Vagina (tissue), 2 donors: ENCODE data around the gene STAMBP. TPM values are rescaled to one million over a fixed set of nuclear protein-coding genes. Genes with fewer than 3 reads are reported as not detected.

Source experiments
- DNase-seq, 2 donors: peaks; one replicate each; pipeline ENCODE4 v3.0.0-alpha.2; 2017; ENCODE audit errors: extremely low spot score in 2 of 2
- H3K27ac ChIP-seq: fragments of 200-600 bp; sonication (generic); one replicate; pipeline ENCODE4 v1.5.1; 2019
- H3K27me3 ChIP-seq: fragments of 200-600 bp; sonication (generic); one replicate; pipeline ENCODE4 v1.5.1; 2019
- H3K36me3 ChIP-seq, 2 donors: fragments of 200-600 bp; sonication (generic); one replicate each; pipeline ENCODE4 v1.5.1; 2017 to 2019
- H3K4me1 ChIP-seq: fragments of 200-600 bp; sonication (generic); one replicate; pipeline ENCODE4 v1.5.1; 2019
- H3K4me3 ChIP-seq, 2 donors: fragments of 200-600 bp; sonication (generic); 1 replicate in 1 of 2; 2 replicates in 1 of 2; pipeline ENCODE4 v1.5.1; 2016 to 2019
- H3K9me3 ChIP-seq: fragments of 200-600 bp; sonication (generic); one replicate; pipeline ENCODE4 v1.5.1; 2019
- CTCF ChIP-seq, 3 experiments: fragments of 450-650 bp in 2 of 3; fragments of 200-600 bp in 1 of 3; sonication (generic) in 1 of 3; IDR thresholded peaks; one replicate each; pipeline ENCODE4 v1.5.1; 2017 to 2019; ENCODE audit warnings: antibody characterized with exemption in 3 of 3, mild to moderate bottlenecking in 2 of 3, moderate library complexity in 2 of 3
- POLR2A ChIP-seq, 2 donors: fragments of 450-650 bp; IDR thresholded peaks; one replicate each; pipeline ENCODE4 v1.6.1; 2017; ENCODE audit warnings: antibody characterized with exemption in 2 of 2, mild to moderate bottlenecking in 2 of 2, moderate library complexity in 2 of 2
- POLR2AphosphoS5 ChIP-seq, 2 donors: sonication (generic); formaldehyde crosslinking; IDR thresholded peaks; one replicate each; pipeline ENCODE4 v1.9.0; 2017; ENCODE audit warnings: antibody characterized with exemption in 2 of 2, mild to moderate bottlenecking in 2 of 2, low read depth in 1 of 2; ENCODE audit not compliant: insufficient read depth in 1 of 2
- intact Hi-C: fragments of 100-400 bp; cut with DNase I; formaldehyde crosslinking; loops from one replicate; pipeline ENCODE4 v1.15.1; 2023
- total RNA-seq: library from RNA; depleted of rRNA; stranded (reverse); fragments of >200 nt; gene quantifications from one replicate; pipeline ENCODE4 v1.2.3, GENCODE V29; 2016

STAMBP gene
- total RNA-seq, 1 donor from 2014 or later: 30.4 TPM

- DNase-seq: no peak
- intact Hi-C loops: no loop called here
- Histone ChIP-seq H3K4me1 (no peaks in the 10 kb centered on the region), H3K27me3 (no peaks in the 10 kb centered on the region), H3K27ac (no peak overlapping the region), H3K36me3 (peaks cover 0 to 81% of the 10 kb centered on the region in 2 donors), H3K4me3 (no peak overlapping the region), H3K9me3 (no peaks in the 10 kb centered on the region)
- TF ChIP-seq POLR2AphosphoS5 (IDR thresholded peaks at IDR 0.05; ENCODE audit: insufficient read depth in 1 of 2, low read depth in 1 of 2) (no peak), POLR2A (IDR thresholded peaks at IDR 0.05) (no peak), CTCF (IDR thresholded peaks at IDR 0.05) (no peak)
These were observed 22.5 kb downstream of the STAMBP start for GRCh38 chr2:73851274-73851673.

GRCh38 chr2:73852020-73852419 lies 23.3 kb downstream of the STAMBP start:
- TF ChIP-seq POLR2AphosphoS5 (IDR thresholded peaks at IDR 0.05; ENCODE audit: insufficient read depth in 1 of 2, low read depth in 1 of 2) (no peak), CTCF (IDR thresholded peaks at IDR 0.05) (no peak), POLR2A (IDR thresholded peaks at IDR 0.05) (no peak)
- no peaks in the 10 kb centered on the region for H3K9me3 ChIP-seq
- no peaks in the 10 kb centered on the region for H3K27me3 ChIP-seq
- H3K4me1 ChIP-seq: no peaks in the 10 kb centered on the region
- intact Hi-C loops: no loop called here
- DNase-seq: no peak
- H3K27ac ChIP-seq: no peak overlapping the region
- H3K4me3 ChIP-seq: no peak overlapping the region
- peaks cover 0 to 81% of the 10 kb centered on the region in 2 donors for H3K36me3 ChIP-seq

DNA sequence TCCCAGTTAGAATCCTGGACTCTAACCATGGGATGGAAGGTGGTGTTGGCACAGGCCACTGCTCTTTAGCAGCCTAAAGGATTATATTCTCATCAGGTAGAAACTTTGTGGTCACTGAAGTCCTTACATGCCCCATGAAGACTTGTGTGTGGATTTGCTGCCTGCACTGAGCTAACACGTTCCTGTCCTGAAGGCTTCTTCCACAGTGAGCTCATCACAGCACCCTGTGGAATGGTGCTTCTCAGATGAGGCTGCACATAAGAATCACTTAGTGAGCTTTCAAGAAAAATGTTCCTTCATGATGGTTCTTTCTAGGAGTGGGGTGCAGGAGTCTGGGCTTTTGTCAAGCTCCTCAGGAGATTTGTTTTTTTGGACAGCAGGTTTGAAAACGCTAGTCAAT lies 26.8 kb downstream of the STAMBP start:
- Histone ChIP-seq H3K27ac (no peak overlapping the region), H3K27me3 (no peaks in the 10 kb centered on the region), H3K36me3 (peaks cover 0 to 76% of the 10 kb centered on the region in 2 donors), H3K4me3 (no peak overlapping the region), H3K9me3 (no peaks in the 10 kb centered on the region), H3K4me1 (no peaks in the 10 kb centered on the region)
- DNase-seq: no peak
- intact Hi-C loops: no loop called here
- no peak for TF ChIP-seq POLR2A (IDR thresholded peaks at IDR 0.05)
- no peak for TF ChIP-seq CTCF (IDR thresholded peaks at IDR 0.05)
- no peak for TF ChIP-seq POLR2AphosphoS5 (IDR thresholded peaks at IDR 0.05; ENCODE audit: insufficient read depth in 1 of 2, low read depth in 1 of 2)

GRCh38 chr2:73856214-73856613 lies 27.5 kb downstream of the STAMBP start:
- H3K9me3 ChIP-seq: no peaks in the 10 kb centered on the region
- H3K27me3 ChIP-seq: no peaks in the 10 kb centered on the region
- H3K36me3 ChIP-seq: peaks cover 2 to 76% of the 10 kb centered on the region in 2 donors
- intact Hi-C loops: no loop called here
- no peak overlapping the region for H3K27ac ChIP-seq
- H3K4me1 ChIP-seq: no peaks in the 10 kb centered on the region
- DNase-seq: no peak
- no peak for TF ChIP-seq POLR2AphosphoS5 (IDR thresholded peaks at IDR 0.05; ENCODE audit: insufficient read depth in 1 of 2, low read depth in 1 of 2)
- no peak for TF ChIP-seq POLR2A (IDR thresholded peaks at IDR 0.05)
- no peak for TF ChIP-seq CTCF (IDR thresholded peaks at IDR 0.05)
- H3K4me3 ChIP-seq: no peak overlapping the region

DNA sequence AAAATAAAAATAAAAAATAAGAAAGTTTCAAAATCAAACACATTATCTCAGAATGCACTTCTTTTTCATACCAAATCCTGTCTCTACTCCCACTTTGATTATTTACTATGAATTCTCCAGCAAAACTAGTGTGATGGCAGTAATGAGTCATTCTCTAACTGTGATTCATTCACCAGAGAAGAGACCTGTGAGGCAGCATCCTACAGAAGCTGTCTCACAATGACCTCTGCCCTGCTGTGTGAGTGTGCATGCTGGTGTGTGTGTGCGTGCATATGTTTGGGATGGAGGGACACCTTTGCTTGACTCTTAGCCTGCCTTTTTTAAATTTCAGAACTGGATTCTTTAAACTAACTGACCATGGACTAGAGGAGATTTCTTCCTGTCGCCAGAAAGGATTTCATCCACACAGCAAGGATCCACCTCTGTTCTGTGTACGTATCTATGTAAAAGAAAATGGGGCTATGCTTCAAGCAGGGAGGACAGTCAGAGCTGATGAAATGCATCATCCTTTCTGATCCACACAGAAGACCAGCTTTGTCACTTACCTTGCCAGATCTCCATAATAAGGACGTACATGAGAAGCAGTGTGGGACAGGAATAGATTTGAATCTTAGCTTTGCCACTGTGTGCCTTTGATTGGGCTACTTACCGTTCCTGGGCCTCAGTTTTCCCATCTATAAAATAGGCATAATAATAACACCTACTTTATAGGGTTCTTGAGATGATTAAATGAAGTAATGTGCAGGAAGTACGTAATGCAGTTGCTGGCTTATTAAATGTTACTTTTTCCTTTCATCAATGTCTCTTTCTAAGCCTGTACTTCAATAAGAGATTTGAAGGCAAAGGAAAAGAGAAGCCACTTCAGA lies 31.2 kb downstream of the STAMBP start:
- intact Hi-C loops: no loop called here
- peaks cover 2 to 77% of the 10 kb centered on the region in 2 donors for H3K36me3 ChIP-seq
- no peak overlapping the region for H3K4me3 ChIP-seq
- TF ChIP-seq POLR2AphosphoS5 (IDR thresholded peaks at IDR 0.05; ENCODE audit: insufficient read depth in 1 of 2, low read depth in 1 of 2): no peak
- TF ChIP-seq CTCF (IDR thresholded peaks at IDR 0.05): no peak
- TF ChIP-seq POLR2A (IDR thresholded peaks at IDR 0.05): no peak
- H3K27ac ChIP-seq: no peak overlapping the region
- DNase-seq: no peak
- H3K27me3 ChIP-seq: no peaks in the 10 kb centered on the region
- no peaks in the 10 kb centered on the region for H3K4me1 ChIP-seq
- H3K9me3 ChIP-seq: no peaks in the 10 kb centered on the region
